T-helper 2 cell treated with Interferon-gamma antibody and Interleukin-4, amounts not matched to agents 100 ng/mL and 5 ng/mL, for 36 hours (primary cell): ENCODE data around the gene ARSD. TPM values are rescaled to one million over a fixed set of nuclear protein-coding genes. Genes with fewer than 3 reads are reported as not detected.
"Not testable (repeated sequence)": the region's sequence is repeated elsewhere in the genome, so short reads cannot be mapped to it uniquely, and the experiment has no call there.

Experiments
- intact Hi-C: fragments of 100-400 bp; cut with micrococcal nuclease; formaldehyde crosslinking; loops from one replicate; pipeline ENCODE4 v1.15.1; 2023
- total RNA-seq: library from RNA; stranded (reverse); gene quantifications from 2 replicates; pipeline ENCODE4 v1.2.3, GENCODE V29; 2022

Gene ARSD
- total RNA-seq, 1 donor from 2014 or later = 4.1 TPM

GRCh38 chrX:2933125-2933900, 4.2 kb upstream of the ARSD start:
- intact Hi-C loops = no loop called here

GRCh38 chrX:2931612-2932011, 2.5 kb upstream of the ARSD start:
- intact Hi-C loops = no loop called here

GRCh38 chrX:2931155-2931554, 2.0 kb upstream of the ARSD start:
- intact Hi-C loops = no loop called here

GRCh38 chrX:2928191-2928582, 952 bp downstream of the ARSD start:
- intact Hi-C loops = no loop called here

- intact Hi-C loops = no loop called here
Measured at GRCh38 chrX:2926664-2927275, 2.4 kb downstream of the ARSD start.

GRCh38 chrX:2926255-2926654, 2.9 kb downstream of the ARSD start:
- intact Hi-C loops = not testable (repeated sequence)

- intact Hi-C loops = no loop called here
Measured at GRCh38 chrX:2924151-2924550, 5.0 kb downstream of the ARSD start.

- intact Hi-C loops = no loop called here
Measured at GRCh38 chrX:2921750-2922149, 7.4 kb downstream of the ARSD start.

GRCh38 chrX:2921193-2921592, 7.9 kb downstream of the ARSD start:
- intact Hi-C loops = no loop called here

GRCh38 chrX:2917767-2918166, 11.4 kb downstream of the ARSD start:
- intact Hi-C loops = no loop called here

- intact Hi-C loops = no loop called here
Measured at GRCh38 chrX:2913118-2913517, 16.0 kb downstream of the ARSD start.

- intact Hi-C loops = no loop called here
Measured at GRCh38 chrX:2910109-2910508, 19.0 kb downstream of the ARSD start.

GRCh38 chrX:2908125-2908685, 20.9 kb downstream of the ARSD start:
- intact Hi-C loops = no loop called here

GRCh38 chrX:2907295-2907694, 21.8 kb downstream of the ARSD start:
- intact Hi-C loops = no loop called here

GRCh38 chrX:2903366-2903765, 25.8 kb downstream of the ARSD start:
- intact Hi-C loops = no loop called here

- intact Hi-C loops = no loop called here
Measured at GRCh38 chrX:2902841-2903240, 26.3 kb downstream of the ARSD start.

GRCh38 chrX:2901367-2902036, 27.6 kb downstream of the ARSD start:
- intact Hi-C loops = no loop called here

- intact Hi-C loops = no loop called here
Measured at GRCh38 chrX:2898846-2899512, 30.2 kb downstream of the ARSD start.

- intact Hi-C loops = not testable (repeated sequence)
Measured at GRCh38 chrX:2897690-2898623, 31.2 kb downstream of the ARSD start.

GRCh38 chrX:2897311-2897689, 31.8 kb downstream of the ARSD start:
- intact Hi-C loops = no loop called here

- intact Hi-C loops = no loop called here
Measured at GRCh38 chrX:2894885-2895292, 34.2 kb downstream of the ARSD start.
